Right renal cortex interstitium (tissue), 3 donors: ENCODE measurements around the gene BDP1. TPM values are rescaled to one million over a fixed set of nuclear protein-coding genes. Genes with fewer than 3 reads are reported as not detected.
"Not testable (repeated sequence)": the region's sequence is repeated elsewhere in the genome, so short reads cannot be mapped to it uniquely, and the experiment has no call there.

Source experiments
- DNase-seq, 3 donors: peaks; one replicate each; pipeline ENCODE4 v3.0.0-alpha.2; 2013; ENCODE audit warnings: low read depth in 3 of 3, low spot score in 2 of 3
- polyA plus RNA-seq, 3 donors: library from polyadenylated mRNA; unstranded; fragments of 120-200 nt; gene quantifications; one replicate each; pipeline ENCODE4 v1.2.1, GENCODE V29; 2013; ENCODE audit not compliant: insufficient read length in 3 of 3

The BDP1 gene
- polyA plus RNA-seq, 3 donors, result 37.5 to 43.0 (median 42.2) TPM

DNA sequence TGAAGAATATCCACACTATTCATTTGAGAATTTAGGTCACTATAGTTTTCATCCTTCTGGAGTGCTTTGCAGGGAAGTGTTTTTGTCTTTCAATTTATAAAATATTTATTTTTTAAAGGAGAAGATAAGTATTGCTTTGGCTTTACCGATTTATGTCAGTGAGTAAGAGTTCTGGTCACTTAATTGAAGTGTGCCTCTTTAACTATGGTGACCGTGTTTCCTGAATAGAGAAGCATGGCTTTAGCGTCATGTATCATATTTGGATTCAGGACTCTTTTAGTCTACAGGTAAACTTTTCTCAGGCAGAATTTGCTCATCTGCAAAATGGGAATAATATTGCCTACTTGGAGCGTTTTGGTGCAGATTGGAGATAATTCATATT, 902 bp downstream of the BDP1 start:
- DNase-seq, result no peak

DNA sequence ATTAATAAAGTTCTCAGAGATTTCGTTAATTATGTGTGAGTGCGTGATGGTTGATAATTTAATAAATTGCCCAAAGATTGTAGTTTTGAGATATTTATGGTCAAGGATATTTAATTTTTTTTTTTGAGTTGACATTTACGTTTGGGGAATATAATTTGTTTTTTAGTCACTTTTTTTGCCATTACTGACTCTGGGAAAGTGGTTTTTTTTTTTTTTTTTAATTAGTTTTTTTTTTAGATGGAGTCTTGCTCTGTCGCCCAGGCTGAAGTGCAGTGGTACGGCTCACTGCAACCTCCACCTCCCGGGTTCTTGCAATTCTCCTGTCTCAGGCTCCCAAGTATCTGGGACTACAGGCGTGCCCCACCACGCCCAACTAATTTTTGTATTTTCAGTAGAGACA, 1.7 kb downstream of the BDP1 start:
- no peak for DNase-seq

DNA sequence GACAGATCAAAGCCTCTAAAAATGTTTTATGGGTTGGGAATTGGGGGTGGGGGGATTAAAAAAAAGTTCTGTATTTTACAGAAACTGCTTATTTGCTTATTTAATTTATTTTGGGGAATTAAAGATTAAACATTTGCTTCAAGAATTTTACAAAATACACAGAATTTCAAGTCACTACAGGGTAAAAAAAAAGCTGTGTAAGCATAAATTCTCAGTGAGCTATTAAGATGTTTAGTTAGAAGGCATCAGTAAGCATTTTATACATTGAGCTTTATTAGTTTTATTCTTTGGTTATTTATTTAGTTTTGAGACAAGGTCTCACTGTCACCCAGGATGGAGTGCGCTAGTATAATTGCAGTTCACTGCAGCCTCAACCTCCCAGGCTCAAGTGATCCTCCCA, 5.2 kb downstream of the BDP1 start:
- DNase-seq, result no peak

DNA sequence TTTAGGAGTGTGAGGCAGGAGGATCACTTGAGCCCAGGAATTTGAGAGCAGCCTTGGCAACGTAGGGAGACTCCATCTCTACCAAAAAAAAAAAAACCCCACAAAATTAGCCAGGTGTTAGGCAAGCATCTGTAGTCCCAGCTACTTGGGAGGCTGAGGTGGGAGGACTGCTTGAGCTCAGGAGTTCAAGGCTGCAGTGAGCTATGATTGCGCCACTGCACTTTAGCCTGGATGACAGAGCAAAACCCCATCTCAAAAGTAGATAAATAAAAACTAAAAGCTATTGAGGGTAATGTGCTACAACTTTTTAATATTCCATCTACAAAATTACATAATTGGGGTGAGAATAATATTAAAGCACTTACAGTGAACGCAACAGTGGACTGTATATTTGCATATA, 5.9 kb downstream of the BDP1 start:
- no peak for DNase-seq

DNA sequence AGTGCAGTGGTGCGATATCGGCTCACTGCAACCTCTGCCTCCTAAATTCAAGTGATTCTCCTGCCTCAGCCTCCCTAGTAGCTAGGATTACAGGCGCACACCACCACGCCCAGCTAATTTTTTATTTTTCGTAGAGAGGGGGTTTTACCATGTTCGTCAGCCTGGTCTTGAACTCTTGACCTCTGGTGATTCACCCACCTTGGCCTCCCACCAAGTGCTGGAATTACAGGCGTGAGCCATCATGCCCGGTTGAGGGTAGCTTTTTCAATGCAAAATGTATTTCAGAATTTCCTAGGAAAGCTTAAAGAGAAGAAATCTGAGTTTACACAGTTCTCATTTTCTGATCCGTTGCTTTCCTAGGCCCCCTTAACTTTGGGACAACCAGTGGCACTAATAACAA, 15.7 kb downstream of the BDP1 start:
- DNase-seq, result no peak

DNA sequence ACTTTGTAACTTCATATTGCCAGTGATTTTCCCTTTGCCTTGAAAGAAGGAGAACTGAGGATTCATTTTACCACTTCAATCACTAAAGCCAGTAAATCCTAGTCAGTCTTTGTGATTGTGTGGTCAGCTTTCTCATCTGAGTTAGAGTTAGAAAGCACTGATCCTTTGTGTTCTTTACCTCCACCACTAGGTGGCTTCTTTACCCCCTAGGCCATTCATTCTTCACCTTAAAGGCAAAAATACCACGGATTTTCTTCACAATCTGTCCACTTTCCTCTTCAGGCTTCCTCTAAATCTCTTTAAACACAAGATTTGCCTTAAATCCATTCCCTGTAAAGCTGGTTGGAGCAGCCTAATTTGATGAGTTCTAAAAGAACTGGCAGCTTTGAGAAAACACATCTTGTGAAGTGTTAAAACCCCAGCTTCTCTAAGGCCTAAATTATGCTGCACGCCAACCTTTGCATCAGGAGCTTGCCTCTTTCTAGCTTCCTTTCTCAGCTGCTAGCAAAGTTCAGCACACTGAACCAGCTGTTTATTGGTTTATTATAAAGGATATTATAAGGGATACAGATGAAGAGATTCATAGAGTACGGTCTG, 20.4 kb downstream of the BDP1 start:
- DNase-seq, result no peak

DNA sequence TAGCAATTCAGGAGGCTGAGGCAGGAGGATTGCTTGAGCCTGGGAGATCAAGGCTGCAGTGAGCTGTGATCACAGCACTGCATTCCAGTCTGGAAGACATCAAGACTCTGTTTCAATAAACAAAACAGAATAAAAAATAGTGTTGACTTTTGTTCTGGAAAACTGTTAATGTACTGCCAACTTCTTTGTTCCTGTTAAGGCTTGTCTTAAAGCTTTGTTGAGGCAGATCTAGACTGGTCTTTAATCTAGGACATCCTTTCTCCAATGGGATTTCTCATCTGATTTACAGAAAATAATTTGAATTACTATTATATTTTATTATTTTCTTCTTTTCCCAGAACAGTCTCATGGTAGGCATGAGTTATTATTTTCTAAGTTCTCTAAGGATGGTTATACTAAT, 26.0 kb downstream of the BDP1 start:
- no peak for DNase-seq

DNA sequence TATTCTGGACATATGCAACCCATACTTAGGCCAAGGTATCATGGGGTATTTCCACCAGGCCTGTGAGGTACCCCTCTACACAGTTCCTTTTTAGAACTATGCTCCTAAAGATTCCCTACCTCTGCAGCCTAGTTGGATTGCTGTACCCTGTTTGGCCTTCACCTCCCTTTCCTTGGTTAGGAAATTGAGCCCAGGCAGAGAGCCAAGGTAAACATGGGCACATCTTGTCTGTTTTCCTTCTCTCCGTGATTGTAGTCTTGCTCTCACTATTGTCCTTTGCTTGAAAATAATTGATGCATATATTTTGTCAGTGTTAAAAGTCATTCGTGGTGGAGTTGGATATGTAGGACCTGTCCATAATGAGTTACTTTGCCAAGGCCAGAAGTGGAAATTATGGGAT, 26.7 kb downstream of the BDP1 start:
- no peak for DNase-seq

DNA sequence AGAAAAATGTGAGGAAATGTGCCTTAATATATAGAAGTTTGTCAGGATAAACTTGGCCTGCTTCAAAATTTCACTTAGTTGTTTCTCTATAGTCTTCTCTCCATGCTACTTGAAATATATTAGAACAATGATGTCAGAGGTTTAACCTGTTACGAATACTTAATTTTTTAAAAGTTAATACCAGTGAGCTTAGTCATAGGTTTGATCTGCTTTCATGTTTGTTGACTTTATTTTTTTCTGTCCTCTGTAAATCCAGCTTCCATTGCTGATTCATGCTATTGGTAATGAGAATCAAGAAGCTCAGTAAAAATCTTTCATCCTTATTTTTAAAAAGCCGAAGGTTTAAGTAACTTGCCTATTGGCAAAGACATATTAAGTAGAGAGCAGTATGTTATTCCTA, 27.9 kb downstream of the BDP1 start:
- no peak for DNase-seq

DNA sequence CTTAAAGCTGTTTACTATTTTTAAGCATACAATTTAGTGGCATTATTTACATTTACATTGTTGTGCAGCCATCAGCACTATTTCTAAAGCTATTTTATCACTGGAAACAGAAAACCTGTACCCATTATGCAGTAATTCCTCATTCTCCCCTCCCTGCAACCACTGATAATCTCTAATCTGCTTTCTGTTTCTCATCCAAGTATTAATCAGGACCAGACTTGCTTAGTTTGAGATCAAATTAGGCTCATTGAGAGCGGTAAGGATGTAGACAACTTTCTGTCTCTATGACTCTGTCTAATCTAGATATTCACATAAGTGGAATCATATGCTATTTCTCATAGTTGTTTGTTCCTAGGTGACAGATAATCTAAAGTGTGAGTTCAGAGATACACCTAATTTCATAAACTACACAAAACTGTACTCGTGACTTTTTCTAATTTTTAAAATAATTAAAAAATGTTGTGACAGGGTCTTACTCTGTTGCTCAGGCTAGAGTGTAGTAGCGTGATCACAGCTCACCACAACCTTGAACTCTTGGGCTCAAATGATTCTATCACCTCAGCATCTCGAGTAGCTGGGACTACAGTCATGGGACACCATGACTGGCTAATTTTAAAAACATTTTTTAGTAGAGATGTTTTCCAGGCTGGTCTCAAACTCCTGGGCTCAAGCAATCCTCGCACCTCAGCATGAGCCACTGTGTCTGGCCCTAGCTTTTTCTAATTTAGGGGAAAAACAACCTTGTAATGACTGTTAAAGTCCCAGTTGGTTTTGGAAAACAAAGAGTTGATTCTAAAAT, 37.6 kb downstream of the BDP1 start:
- DNase-seq, result no peak

DNA sequence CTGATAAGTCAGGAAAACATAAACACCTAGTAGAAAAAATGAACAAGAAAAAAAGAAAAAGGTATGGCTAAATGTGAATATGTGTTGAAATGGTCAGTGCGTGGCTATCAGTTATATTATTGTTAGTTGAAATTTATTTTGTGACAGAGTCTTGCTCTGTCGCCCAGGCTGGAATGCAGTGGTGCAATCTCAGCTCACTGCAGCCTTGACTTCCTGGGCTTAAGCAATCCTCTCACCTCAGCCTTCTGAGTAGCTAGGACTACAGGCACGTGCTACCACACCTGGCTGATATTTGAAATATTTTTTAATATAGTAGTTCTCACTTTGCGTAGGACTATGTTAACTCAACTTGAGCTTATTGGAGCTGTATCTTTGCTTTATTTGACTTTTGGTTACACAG, 38.8 kb downstream of the BDP1 start:
- not testable (repeated sequence) for DNase-seq

DNA sequence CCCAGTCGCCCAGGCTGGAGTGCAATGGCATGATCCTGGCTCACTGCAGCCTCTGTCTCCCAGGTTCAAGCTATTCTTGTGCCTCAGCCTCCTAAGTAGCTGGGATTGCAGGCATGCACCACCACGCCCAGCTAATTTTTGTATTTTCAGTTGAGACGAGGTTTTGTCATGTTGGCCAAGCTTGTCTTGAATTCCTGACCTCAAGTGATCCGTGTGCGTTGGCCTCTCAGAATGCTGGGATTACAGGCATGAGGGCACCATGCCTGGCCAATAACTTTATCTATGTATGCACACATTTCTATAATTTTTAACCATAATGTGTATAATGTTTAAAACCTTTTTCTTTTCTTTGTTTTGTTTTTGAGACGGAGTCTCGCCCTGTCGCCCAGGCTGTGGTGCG, 43.3 kb downstream of the BDP1 start:
- DNase-seq, result not testable (repeated sequence)

DNA sequence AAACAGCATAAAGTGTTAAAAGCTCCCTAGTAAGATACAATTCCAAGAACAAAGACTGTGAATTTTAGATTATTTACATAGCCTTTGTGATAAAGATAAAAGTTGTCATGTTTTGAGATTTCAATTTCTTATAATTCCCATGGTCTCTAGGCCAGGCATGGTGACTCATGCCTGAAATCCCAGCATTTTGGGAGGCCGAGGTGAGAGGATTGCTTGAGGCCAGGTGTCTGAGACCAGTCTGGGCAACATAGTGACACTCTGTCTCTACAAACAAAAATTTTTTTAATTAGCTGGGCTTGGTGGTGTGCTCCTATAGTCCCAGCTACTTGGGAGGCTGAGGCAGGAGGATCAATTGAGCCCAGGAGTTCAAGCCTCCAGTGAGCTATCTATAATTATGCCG, 48.1 kb downstream of the BDP1 start:
- DNase-seq, result no peak

DNA sequence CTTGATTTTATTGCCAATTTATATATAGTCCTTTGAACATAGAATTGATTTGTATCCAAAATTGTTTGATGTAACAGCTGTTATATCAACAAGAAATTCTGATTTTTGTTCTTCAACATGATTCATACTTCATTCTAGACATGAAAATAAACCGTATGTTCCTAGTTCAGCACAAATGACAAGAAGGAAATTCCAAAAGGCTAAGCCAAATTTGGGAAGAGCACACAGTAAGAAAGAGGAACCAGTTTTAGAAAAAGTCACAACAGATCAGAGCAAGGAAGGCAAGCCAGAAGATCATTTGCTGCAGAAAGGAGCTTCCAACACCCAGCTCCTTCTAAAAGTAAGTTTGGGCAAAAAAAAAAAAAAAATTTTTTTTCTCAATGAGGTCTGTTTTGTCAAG, 66.7 kb downstream of the BDP1 start:
- no peak for DNase-seq

DNA sequence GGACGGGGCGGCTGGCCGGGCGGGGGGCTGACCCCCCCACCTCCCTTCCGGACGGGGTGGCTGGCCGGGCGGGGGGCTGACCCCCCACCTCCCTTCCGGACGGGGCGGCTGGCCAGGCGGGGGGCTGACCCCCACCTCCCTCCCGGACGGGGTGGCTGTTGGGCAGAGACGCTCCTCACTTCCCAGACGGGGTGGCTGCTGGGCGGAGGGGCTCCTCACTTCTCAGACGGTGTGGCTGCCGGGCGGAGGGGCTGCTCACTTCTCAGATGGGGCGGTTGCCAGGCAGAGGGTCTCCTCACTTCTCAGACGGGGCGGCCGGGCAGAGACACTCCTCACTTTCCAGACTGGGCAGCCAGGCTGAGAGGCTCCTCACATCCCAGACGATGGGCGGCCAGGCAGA, 70.2 kb downstream of the BDP1 start:
- not testable (repeated sequence) for DNase-seq

DNA sequence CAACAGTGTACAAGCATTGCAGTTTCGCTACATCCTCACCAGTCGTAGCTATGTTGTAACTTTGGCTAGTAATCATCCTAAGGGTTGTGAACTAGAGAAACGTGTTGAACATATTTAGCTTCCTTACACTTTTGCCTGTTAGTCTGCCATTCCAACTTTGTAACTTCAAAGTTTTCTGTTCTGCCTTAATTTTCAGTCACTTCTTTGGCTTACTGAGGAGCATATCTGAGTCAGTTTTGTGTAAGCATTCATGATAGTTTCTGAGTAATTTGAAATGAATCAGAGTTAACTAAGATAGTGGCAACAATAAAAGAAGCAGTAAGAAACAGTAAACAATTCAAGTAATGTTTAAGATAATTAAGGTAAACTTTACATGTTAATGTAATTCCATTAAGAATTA, 72.8 kb downstream of the BDP1 start:
- DNase-seq, result no peak

DNA sequence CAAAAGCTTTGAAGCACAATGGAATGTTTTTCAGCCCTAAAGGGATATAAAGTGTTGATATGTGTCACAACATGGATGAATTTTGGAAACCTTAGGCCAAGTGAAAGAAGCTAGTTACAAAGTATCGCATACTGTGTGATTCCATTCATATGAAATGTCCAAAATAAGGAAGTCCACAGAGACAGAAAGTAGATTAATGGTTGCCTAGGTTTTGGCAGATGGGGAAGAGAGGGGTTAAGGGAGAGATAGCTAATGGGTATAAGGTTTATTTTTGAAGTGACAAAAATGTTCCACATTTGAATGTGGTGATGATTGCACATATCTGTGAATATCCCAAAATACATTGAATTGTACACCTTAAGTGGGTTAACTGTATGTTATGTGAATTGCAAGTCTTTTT, 74.2 kb downstream of the BDP1 start:
- DNase-seq, result no peak

DNA sequence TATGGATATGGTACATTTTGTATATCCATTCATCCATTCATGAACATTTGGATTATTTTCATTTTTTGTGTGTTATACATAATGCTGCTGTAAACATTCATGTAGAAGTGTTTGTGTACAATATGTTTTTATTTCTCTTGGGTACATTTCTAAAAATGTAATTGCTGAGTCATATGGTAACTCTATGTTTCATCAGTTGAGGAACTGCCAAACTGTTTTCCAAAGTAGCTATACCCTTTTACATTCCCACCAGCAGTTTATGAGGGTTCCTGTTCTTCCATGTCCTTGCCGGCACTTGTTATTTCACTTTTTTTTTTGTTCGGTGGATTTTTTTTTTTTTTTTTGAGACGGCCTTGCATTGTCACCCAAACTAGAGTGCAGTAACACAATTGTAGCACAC, 77.7 kb downstream of the BDP1 start:
- DNase-seq, result no peak

DNA sequence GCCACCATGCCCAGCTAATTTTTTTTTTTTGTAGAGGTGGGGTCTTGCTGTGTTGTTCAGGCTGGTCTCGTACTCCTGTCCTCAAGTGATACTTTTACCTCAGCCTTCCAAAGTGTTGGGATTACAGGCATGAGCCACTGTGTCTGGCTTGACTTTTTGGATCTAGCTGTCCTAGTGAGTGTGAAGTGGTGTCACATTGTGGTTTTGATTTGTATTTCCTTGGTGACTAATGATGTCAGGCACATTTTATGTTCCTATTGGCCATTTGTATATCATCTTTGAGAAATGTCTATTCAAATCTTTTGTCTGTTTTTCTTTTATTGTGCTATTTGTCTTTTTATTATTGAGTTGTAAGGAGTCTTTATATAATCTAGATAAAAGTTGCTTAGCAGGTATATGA, 78.2 kb downstream of the BDP1 start:
- DNase-seq, result no peak

DNA sequence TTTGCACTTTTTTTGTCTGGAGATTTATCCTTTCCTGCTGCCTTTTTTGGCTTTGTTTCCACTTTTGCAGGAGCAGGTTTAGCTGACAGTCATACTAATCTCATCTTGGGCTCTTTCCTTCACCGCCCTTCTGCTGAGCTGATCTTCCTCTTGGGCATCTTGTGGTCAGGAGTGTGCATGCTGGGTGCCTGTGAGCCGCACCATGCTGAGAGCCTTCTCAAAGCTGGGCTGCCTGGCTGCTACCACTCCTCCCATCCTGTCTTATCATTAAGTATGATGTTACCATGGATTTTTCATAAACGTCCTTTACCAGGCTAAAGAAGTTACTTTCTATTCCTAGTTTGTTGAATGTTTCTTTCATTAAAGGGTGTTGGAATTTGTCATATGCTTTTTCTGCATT, 82.2 kb downstream of the BDP1 start:
- DNase-seq, result no peak

DNA sequence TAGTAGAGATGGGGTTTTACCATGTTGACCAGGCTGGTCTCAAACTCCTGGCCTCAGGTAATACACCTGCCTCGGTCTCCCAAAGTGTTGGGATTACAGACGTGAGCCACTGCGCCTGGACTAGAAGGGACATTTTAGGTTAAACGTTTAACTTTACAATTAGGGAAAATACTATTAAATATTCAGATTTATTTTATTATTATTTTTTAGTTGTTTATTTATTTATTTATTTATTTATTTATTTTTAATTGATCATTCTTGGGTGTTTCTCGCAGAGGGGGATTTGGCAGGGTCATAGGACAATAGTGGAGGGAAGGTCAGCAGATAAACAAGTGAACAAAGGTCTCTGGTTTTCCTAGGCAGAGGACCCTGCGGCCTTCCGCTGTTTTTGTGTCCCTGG, 95.4 kb downstream of the BDP1 start:
- DNase-seq, result not testable (repeated sequence)

DNA sequence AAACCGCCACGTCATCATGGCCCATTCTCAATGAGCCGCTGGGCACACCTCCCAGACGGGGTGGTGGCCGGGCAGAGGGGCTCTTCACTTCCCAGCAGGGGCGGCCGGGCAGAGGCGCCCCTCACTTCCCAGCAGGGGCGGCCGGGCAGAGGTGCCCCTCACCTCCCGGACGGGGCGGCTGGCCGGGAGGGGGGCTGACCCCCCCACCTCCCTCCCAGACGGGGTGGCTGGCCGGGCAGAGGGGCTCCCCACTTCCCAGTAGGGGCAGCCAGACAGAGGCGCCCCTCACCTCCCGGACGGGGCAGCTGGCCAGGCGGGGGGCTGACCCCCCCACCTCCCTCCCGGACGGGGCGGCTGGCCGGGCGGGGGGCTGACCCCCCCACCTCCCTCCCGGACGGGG, 96.1 kb downstream of the BDP1 start:
- not testable (repeated sequence) for DNase-seq
